IPS-20b (cell line): ENCODE measurements around the gene MUTYH.
"Not testable (repeated sequence)": the region's sequence is repeated elsewhere in the genome, so short reads cannot be mapped to it uniquely, and the experiment has no call there.

Experiments
- H3K27ac ChIP-seq: one replicate; pipeline ENCODE4 v1.5.1; 2013; ENCODE audit warnings: low read length
- H3K27me3 ChIP-seq: 2 replicates; pipeline ENCODE4 v1.6.1; 2013; ENCODE audit warnings: mild to moderate bottlenecking, low read length, inconsistent platforms; ENCODE audit not compliant: insufficient read depth
- H3K36me3 ChIP-seq: 2 replicates; pipeline ENCODE4 v1.6.1; 2013; ENCODE audit warnings: low read depth, mild to moderate bottlenecking, inconsistent platforms, low read length, moderate library complexity; ENCODE audit not compliant: insufficient read depth
- H3K4me1 ChIP-seq: 2 replicates; pipeline ENCODE4 v1.6.1; 2013; ENCODE audit warnings: mild to moderate bottlenecking, control low read depth, inconsistent platforms, low read length, moderate library complexity; ENCODE audit not compliant: insufficient read depth
- H3K4me3 ChIP-seq: 2 replicates; pipeline ENCODE4 v1.5.1; 2013; ENCODE audit warnings: mild to moderate bottlenecking, low read length, inconsistent platforms
- H3K9ac ChIP-seq: 2 replicates; pipeline ENCODE4 v1.6.1; 2013; ENCODE audit warnings: low read depth, mild to moderate bottlenecking, inconsistent platforms, low read length, moderate library complexity
- H3K9me3 ChIP-seq: 2 replicates; pipeline ENCODE4 v1.6.1; 2013; ENCODE audit warnings: mild to moderate bottlenecking, low read depth, low read length, inconsistent platforms; ENCODE audit not compliant: insufficient read depth

MUTYH gene

GRCh38 chr1:45339789-45340558 lies at the start of gene MUTYH, which contains the start of gene TOE1:
MUTYH (minus strand) TSS chr1:45340440; CDS start chr1:45334505, 5,935 bp downstream.
TOE1 (plus strand) TSS chr1:45340170; CDS start chr1:45340253, 83 bp downstream.
- Histone ChIP-seq H3K36me3 (peaks cover 49% of the 10 kb centered on the region), H3K9me3 (no peaks in the 10 kb centered on the region), H3K4me1 (peaks cover 7% of the 10 kb centered on the region), H3K27ac (peak within 1 kb of the TSS; percentile 95), H3K4me3 (peak within 1 kb of the TSS; percentile 84), H3K27me3 (no peaks in the 10 kb centered on the region), H3K9ac (peak within 1 kb of the TSS; percentile 99)

- Histone ChIP-seq H3K4me1 (no peaks in the 10 kb centered on the region), H3K27me3 (no peaks in the 10 kb centered on the region), H3K27ac (no peak overlapping the region), H3K4me3 (no peak overlapping the region), H3K9ac (no peak overlapping the region), H3K36me3 (no peaks in the 10 kb centered on the region), H3K9me3 (no peaks in the 10 kb centered on the region)
These were observed 46.0 kb upstream of the MUTYH start for GRCh38 chr1:45386219-45386618.

- H3K9me3 ChIP-seq = no peaks in the 10 kb centered on the region
- H3K27ac ChIP-seq = no peak overlapping the region
- no peaks in the 10 kb centered on the region for H3K36me3 ChIP-seq
- H3K9ac ChIP-seq = no peak overlapping the region
- H3K27me3 ChIP-seq = no peaks in the 10 kb centered on the region
- H3K4me1 ChIP-seq = no peaks in the 10 kb centered on the region
- no peak overlapping the region for H3K4me3 ChIP-seq
These were observed 45.1 kb upstream of the MUTYH start for GRCh38 chr1:45385302-45385701.

- H3K4me1 ChIP-seq, H3K27ac ChIP-seq, H3K36me3 ChIP-seq, H3K9me3 ChIP-seq, H3K9ac ChIP-seq, H3K4me3 ChIP-seq, H3K27me3 ChIP-seq: not testable (repeated sequence)
These were observed 44.0 kb upstream of the MUTYH start for GRCh38 chr1:45384213-45384612.

GRCh38 chr1:45383191-45383590 lies 43.0 kb upstream of the MUTYH start:
- Histone ChIP-seq H3K36me3 (no peaks in the 10 kb centered on the region), H3K4me3 (no peak overlapping the region), H3K9me3 (no peaks in the 10 kb centered on the region), H3K27ac (no peak overlapping the region), H3K9ac (no peak overlapping the region), H3K27me3 (no peaks in the 10 kb centered on the region), H3K4me1 (no peaks in the 10 kb centered on the region)

GRCh38 chr1:45381243-45381642 lies 41.0 kb upstream of the MUTYH start:
- no peak overlapping the region for H3K4me3 ChIP-seq
- H3K9me3 ChIP-seq = no peaks in the 10 kb centered on the region
- no peak overlapping the region for H3K27ac ChIP-seq
- H3K36me3 ChIP-seq = no peaks in the 10 kb centered on the region
- H3K9ac ChIP-seq = no peak overlapping the region
- H3K4me1 ChIP-seq = no peaks in the 10 kb centered on the region
- H3K27me3 ChIP-seq = no peaks in the 10 kb centered on the region

- Histone ChIP-seq H3K4me3 (no peak overlapping the region), H3K27me3 (no peaks in the 10 kb centered on the region), H3K9ac (no peak overlapping the region)
These were observed 40.5 kb upstream of the MUTYH start for GRCh38 chr1:45380730-45381129.

GRCh38 chr1:45380125-45380524 lies 39.9 kb upstream of the MUTYH start:
- no peak overlapping the region for H3K4me3 ChIP-seq
- no peaks in the 10 kb centered on the region for H3K36me3 ChIP-seq
- H3K9me3 ChIP-seq = no peaks in the 10 kb centered on the region
- no peaks in the 10 kb centered on the region for H3K27me3 ChIP-seq
- H3K4me1 ChIP-seq = no peaks in the 10 kb centered on the region
- no peak overlapping the region for H3K27ac ChIP-seq
- H3K9ac ChIP-seq = no peak overlapping the region

More at GRCh38 chr1:45380730-45381129, 40.5 kb upstream of the MUTYH start:
- Histone ChIP-seq H3K36me3 (no peaks in the 10 kb centered on the region), H3K27ac (no peak overlapping the region), H3K4me1 (no peaks in the 10 kb centered on the region), H3K9me3 (no peaks in the 10 kb centered on the region)

- Histone ChIP-seq H3K9me3 (no peaks in the 10 kb centered on the region), H3K4me1 (no peaks in the 10 kb centered on the region), H3K9ac (no peak overlapping the region), H3K27me3 (no peaks in the 10 kb centered on the region), H3K27ac (no peak overlapping the region), H3K4me3 (no peak overlapping the region), H3K36me3 (no peaks in the 10 kb centered on the region)
These were observed 39.3 kb upstream of the MUTYH start for GRCh38 chr1:45379524-45379923.

GRCh38 chr1:45378184-45378583 lies 37.9 kb upstream of the MUTYH start:
- Histone ChIP-seq H3K4me3 (no peak overlapping the region), H3K9ac (no peak overlapping the region), H3K36me3 (no peaks in the 10 kb centered on the region), H3K9me3 (no peaks in the 10 kb centered on the region), H3K27ac (no peak overlapping the region), H3K27me3 (no peaks in the 10 kb centered on the region), H3K4me1 (no peaks in the 10 kb centered on the region)

GRCh38 chr1:45375104-45376090 lies 35.2 kb upstream of the MUTYH start:
- H3K9ac ChIP-seq = no peak overlapping the region
- H3K9me3 ChIP-seq = no peaks in the 10 kb centered on the region
- no peaks in the 10 kb centered on the region for H3K27me3 ChIP-seq
- no peak overlapping the region for H3K27ac ChIP-seq
- no peaks in the 10 kb centered on the region for H3K4me1 ChIP-seq
- H3K4me3 ChIP-seq = no peak overlapping the region
- H3K36me3 ChIP-seq = no peaks in the 10 kb centered on the region
